Muscle layer of duodenum (tissue), 2 donors: Measurements from ENCODE around the gene RAB11FIP3.
A peak's percentile ranks its signal among the peaks of the same experiment; 100 is the strongest.
"Not testable (repeated sequence)": the region's sequence is repeated elsewhere in the genome, so short reads cannot be mapped to it uniquely, and the experiment has no call there.

Experiments used
- H3K27ac ChIP-seq: one replicate; pipeline ENCODE4 v1.7.0; 2013; ENCODE audit warnings: mild to moderate bottlenecking, low read length
- H3K27me3 ChIP-seq: one replicate; pipeline ENCODE4 v1.7.0; 2013; ENCODE audit warnings: low read depth, mild to moderate bottlenecking, control low read depth, low read length
- H3K36me3 ChIP-seq, 2 donors: one replicate each; pipeline ENCODE4 v1.7.0; 2013; ENCODE audit warnings: low read length in 2 of 2, control low read depth in 1 of 2, mild to moderate bottlenecking in 1 of 2; ENCODE audit not compliant: insufficient read depth in 2 of 2, control insufficient read depth in 1 of 2
- H3K4me1 ChIP-seq, 2 donors: one replicate each; pipeline ENCODE4 v1.7.0; 2013; ENCODE audit warnings: low read length in 2 of 2, mild to moderate bottlenecking in 2 of 2, control low read depth in 1 of 2, moderate library complexity in 1 of 2; ENCODE audit not compliant: insufficient read depth in 2 of 2, control insufficient read depth in 1 of 2
- H3K4me3 ChIP-seq, 2 donors: one replicate each; pipeline ENCODE4 v1.7.0; 2013; ENCODE audit warnings: low read length in 2 of 2, low read depth in 1 of 2, mild to moderate bottlenecking in 1 of 2
- H3K9me3 ChIP-seq, 2 donors: one replicate each; pipeline ENCODE4 v1.7.0; 2013; ENCODE audit warnings: low read length in 2 of 2, control low read depth in 1 of 2, mild to moderate bottlenecking in 1 of 2; ENCODE audit not compliant: control insufficient read depth in 1 of 2
- donor health status: healthy.

The RAB11FIP3 gene

GRCh38 chr16:502179-502943 lies 76.9 kb downstream of the RAB11FIP3 start:
- H3K27me3 ChIP-seq, result no peaks in the 10 kb centered on the region
- peaks cover 8 to 33% of the 10 kb centered on the region in 2 donors for H3K36me3 ChIP-seq
- peak overlapping the region; percentile 74 for H3K27ac ChIP-seq
- H3K4me1 ChIP-seq, result no peaks in the 10 kb centered on the region
- H3K4me3 ChIP-seq, result no peak overlapping the region
- H3K9me3 ChIP-seq, result no peaks in the 10 kb centered on the region

GRCh38 chr16:503150-504071 lies 78.0 kb downstream of the RAB11FIP3 start:
- peak overlapping the region; percentile 74 for H3K27ac ChIP-seq
- no peaks in the 10 kb centered on the region for H3K27me3 ChIP-seq
- no peak overlapping the region for H3K4me3 ChIP-seq
- no peaks in the 10 kb centered on the region for H3K4me1 ChIP-seq
- H3K36me3 ChIP-seq, result peaks cover 8 to 28% of the 10 kb centered on the region in 2 donors
- no peaks in the 10 kb centered on the region for H3K9me3 ChIP-seq

- no peaks in the 10 kb centered on the region for H3K27me3 ChIP-seq
- H3K4me1 ChIP-seq, result no peaks in the 10 kb centered on the region
- H3K4me3 ChIP-seq, result no peak overlapping the region
- peaks cover 8 to 25% of the 10 kb centered on the region in 2 donors for H3K36me3 ChIP-seq
- no peaks in the 10 kb centered on the region for H3K9me3 ChIP-seq
- H3K27ac ChIP-seq, result no peak overlapping the region
These were observed 80.2 kb downstream of the RAB11FIP3 start for GRCh38 chr16:505479-506245.

GRCh38 chr16:506246-506546 lies 80.7 kb downstream of the RAB11FIP3 start:
- Histone ChIP-seq H3K4me1 (no peaks in the 10 kb centered on the region), H3K27ac (no peak overlapping the region), H3K36me3 (peaks cover 8 to 26% of the 10 kb centered on the region in 2 donors), H3K9me3 (no peaks in the 10 kb centered on the region), H3K4me3 (no peak overlapping the region), H3K27me3 (no peaks in the 10 kb centered on the region)

- not testable (repeated sequence) for H3K4me1 ChIP-seq, H3K27ac ChIP-seq, H3K27me3 ChIP-seq, H3K9me3 ChIP-seq, H3K4me3 ChIP-seq
- H3K36me3 ChIP-seq, result peaks cover 7 to 26% of the 10 kb centered on the region in 2 donors
These were observed 82.1 kb downstream of the RAB11FIP3 start for GRCh38 chr16:507527-507926.

- no peak overlapping the region for H3K4me3 ChIP-seq
- no peaks in the 10 kb centered on the region for H3K9me3 ChIP-seq
- peaks cover 4 to 26% of the 10 kb centered on the region in 2 donors for H3K36me3 ChIP-seq
- no peak overlapping the region for H3K27ac ChIP-seq
- no peaks in the 10 kb centered on the region for H3K4me1 ChIP-seq
- no peaks in the 10 kb centered on the region for H3K27me3 ChIP-seq
These were observed 82.5 kb downstream of the RAB11FIP3 start for GRCh38 chr16:507996-508395.

GRCh38 chr16:508884-509736 lies 83.7 kb downstream of the RAB11FIP3 start:
- Histone ChIP-seq H3K27me3 (no peaks in the 10 kb centered on the region), H3K4me3 (no peak overlapping the region), H3K9me3 (no peaks in the 10 kb centered on the region), H3K27ac (no peak overlapping the region), H3K4me1 (no peaks in the 10 kb centered on the region), H3K36me3 (peaks cover 4 to 26% of the 10 kb centered on the region in 2 donors)

GRCh38 chr16:510066-510825 lies 84.8 kb downstream of the RAB11FIP3 start:
- Histone ChIP-seq H3K27ac (no peak overlapping the region), H3K4me3 (no peak overlapping the region), H3K4me1 (no peaks in the 10 kb centered on the region), H3K27me3 (no peaks in the 10 kb centered on the region), H3K36me3 (peaks cover 4 to 28% of the 10 kb centered on the region in 2 donors), H3K9me3 (no peaks in the 10 kb centered on the region)

- Histone ChIP-seq H3K9me3 (no peaks in the 10 kb centered on the region), H3K36me3 (peaks cover 0 to 23% of the 10 kb centered on the region in 2 donors), H3K4me1 (no peaks in the 10 kb centered on the region), H3K27me3 (no peaks in the 10 kb centered on the region), H3K4me3 (no peak overlapping the region), H3K27ac (no peak overlapping the region)
These were observed 87.4 kb downstream of the RAB11FIP3 start for GRCh38 chr16:512802-513201.

GRCh38 chr16:513950-514349 lies 88.5 kb downstream of the RAB11FIP3 start:
- H3K4me3 ChIP-seq, result no peak overlapping the region
- H3K27me3 ChIP-seq, result no peaks in the 10 kb centered on the region
- H3K36me3 ChIP-seq, result peaks cover 0 to 25% of the 10 kb centered on the region in 2 donors
- H3K9me3 ChIP-seq, result no peaks in the 10 kb centered on the region
- H3K4me1 ChIP-seq, result no peaks in the 10 kb centered on the region
- no peak overlapping the region for H3K27ac ChIP-seq
